ENCODE measurements around the gene PDLIM1.

The PDLIM1 gene

GRCh38 chr10:95315509-95315908 is 24.7 kb upstream of the PDLIM1 start:
- no peak for TF ChIP-seq CTCF (conservative IDR thresholded peaks at IDR 0.05; ENCODE audit: low read depth, low read length)
- no peak overlapping the region for H3K4me3 ChIP-seq (ENCODE audit: low read length)
- no peak for DNase-seq (ENCODE audit: low read depth)

GRCh38 chr10:95314192-95314918 is 23.6 kb upstream of the PDLIM1 start:
- no peak for TF ChIP-seq CTCF (conservative IDR thresholded peaks at IDR 0.05; ENCODE audit: low read depth, low read length)
- DNase-seq (ENCODE audit: low read depth), result no peak
- H3K4me3 ChIP-seq (ENCODE audit: low read length), result no peak overlapping the region

GRCh38 chr10:95312986-95313495 is 22.2 kb upstream of the PDLIM1 start:
- H3K4me3 ChIP-seq (ENCODE audit: low read length), result no peak overlapping the region
- DNase-seq (ENCODE audit: low read depth), result no peak

GRCh38 chr10:95312257-95312656 is 21.5 kb upstream of the PDLIM1 start:
- no peak for TF ChIP-seq CTCF (conservative IDR thresholded peaks at IDR 0.05; ENCODE audit: low read depth, low read length)
- DNase-seq (ENCODE audit: low read depth), result no peak
- no peak overlapping the region for H3K4me3 ChIP-seq (ENCODE audit: low read length)

More at GRCh38 chr10:95312986-95313495, 22.2 kb upstream of the PDLIM1 start:
- TF ChIP-seq CTCF (conservative IDR thresholded peaks at IDR 0.05; ENCODE audit: low read depth, low read length), result no peak

- H3K4me3 ChIP-seq (ENCODE audit: low read length), result no peak overlapping the region
- TF ChIP-seq CTCF (conservative IDR thresholded peaks at IDR 0.05; ENCODE audit: low read depth, low read length), result no peak
- DNase-seq (ENCODE audit: low read depth), result no peak
Measured at GRCh38 chr10:95309958-95310357, 19.2 kb upstream of the PDLIM1 start.

- H3K4me3 ChIP-seq (ENCODE audit: low read length), result no peak overlapping the region
Measured at GRCh38 chr10:95308389-95309302, 17.8 kb upstream of the PDLIM1 start.

More at GRCh38 chr10:95308389-95309302, 17.8 kb upstream of the PDLIM1 start:
- no peak for TF ChIP-seq CTCF (conservative IDR thresholded peaks at IDR 0.05; ENCODE audit: low read depth, low read length)
- DNase-seq (ENCODE audit: low read depth), result peak; percentile 87

Data from retinal pigment epithelial cell (primary cell).